HUDEP-2 (cell line): ENCODE measurements around the gene CD160.
"Not testable (repeated sequence)": the region's sequence is repeated elsewhere in the genome, so short reads cannot be mapped to it uniquely, and the experiment has no call there.

Experiments used
- DNase-seq, 76 experiments: peaks; one replicate each; lab custom pipeline; 2025; ENCODE audit not compliant: unreplicated experiment in 76 of 76; lab: John Stamatoyannopoulos, UW

The CD160 gene

GRCh38 chr1:145757420-145757819 lies 38.1 kb downstream of the CD160 start:
- DNase-seq = no peak

- DNase-seq = no peak
Measured at GRCh38 chr1:145758116-145758515, 38.8 kb downstream of the CD160 start.

DNA sequence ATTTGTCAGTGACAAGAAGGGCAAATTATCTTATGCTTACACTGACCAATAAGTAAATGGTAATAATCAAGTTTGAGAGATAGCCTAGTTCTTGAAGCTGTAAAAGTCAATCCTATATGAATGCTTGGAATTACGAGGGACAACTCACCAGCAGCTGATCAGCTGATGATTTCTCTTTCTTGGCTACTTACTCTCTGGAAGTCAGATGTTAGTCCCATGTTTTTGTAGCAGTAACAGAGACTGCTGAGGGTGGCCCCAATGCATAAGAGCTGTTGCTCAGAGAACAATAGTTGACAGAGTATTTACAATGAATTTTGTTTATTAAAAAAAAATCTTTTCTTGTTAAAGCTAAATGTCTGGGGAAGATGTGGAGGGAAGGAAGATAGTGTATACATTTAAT lies 39.3 kb downstream of the CD160 start:
- no peak for DNase-seq

DNA sequence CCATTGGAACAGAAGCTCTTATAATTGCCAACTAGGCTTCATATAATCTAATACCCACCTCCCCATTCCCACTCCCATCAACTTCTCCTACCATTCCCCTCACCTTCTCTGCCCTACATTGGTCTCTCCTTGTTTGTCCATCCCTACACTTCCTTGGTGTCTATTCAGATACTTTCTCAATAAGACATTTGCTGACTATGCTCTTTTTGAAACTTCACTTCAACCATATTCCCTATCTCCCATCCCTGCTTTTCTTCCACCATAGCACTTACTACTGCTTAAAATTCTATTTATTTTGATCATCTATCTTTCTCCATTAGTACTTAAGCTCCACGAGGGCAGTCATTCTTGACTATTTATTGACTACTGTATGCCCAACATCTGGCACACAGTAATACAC lies 40.4 kb downstream of the CD160 start:
- no peak for DNase-seq

DNA sequence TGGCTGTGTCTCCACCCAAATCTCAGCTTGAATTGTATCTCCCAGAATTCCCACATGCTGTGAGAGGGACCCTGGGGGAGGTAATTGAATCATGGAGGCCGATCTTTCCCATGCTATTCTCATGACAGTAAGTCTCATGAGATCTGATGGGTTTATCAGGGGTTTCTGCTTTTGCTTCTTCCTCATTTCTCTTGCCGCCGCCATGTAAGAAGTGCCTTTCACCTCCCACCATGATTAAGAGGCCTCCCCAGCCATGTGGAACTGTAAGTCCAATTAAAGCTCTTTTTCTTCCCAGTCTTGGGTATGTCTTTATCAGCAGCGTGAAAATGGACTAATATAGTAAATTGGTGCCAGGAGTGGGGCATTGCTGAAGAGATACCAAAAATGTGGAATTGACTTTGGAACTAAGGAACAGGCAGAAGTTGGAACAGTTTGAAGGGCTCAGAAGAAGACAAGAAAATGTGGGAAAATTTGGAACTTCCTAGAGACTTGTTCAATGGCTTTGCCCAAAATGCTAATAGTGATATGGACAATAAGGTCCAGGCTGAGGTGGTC lies 41.2 kb downstream of the CD160 start:
- DNase-seq = not testable (repeated sequence)

DNA sequence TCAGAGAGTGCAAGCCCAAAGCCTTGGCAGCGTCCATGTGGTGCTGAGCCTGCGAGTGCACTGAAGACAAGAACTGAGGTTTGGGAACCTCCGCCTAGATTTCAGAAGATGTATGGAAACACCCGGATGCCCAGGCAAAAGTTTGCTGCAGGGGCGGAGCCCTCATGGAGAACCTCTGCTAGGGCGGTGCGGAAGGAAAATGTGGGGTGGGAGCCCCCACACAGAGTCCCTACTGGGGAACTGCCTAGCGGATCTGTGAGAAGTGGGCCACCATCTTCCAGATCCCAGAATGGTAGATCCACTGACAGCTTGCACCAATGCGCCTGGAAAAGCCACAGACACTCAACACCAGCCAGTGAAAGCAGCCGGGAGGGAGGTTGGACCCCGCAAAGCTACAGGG lies 42.2 kb downstream of the CD160 start:
- DNase-seq = not testable (repeated sequence)

- DNase-seq = not testable (repeated sequence)
Measured at GRCh38 chr1:145762001-145762400, 42.7 kb downstream of the CD160 start.

- DNase-seq = not testable (repeated sequence)
Measured at GRCh38 chr1:145764231-145764940, 45.1 kb downstream of the CD160 start.

DNA sequence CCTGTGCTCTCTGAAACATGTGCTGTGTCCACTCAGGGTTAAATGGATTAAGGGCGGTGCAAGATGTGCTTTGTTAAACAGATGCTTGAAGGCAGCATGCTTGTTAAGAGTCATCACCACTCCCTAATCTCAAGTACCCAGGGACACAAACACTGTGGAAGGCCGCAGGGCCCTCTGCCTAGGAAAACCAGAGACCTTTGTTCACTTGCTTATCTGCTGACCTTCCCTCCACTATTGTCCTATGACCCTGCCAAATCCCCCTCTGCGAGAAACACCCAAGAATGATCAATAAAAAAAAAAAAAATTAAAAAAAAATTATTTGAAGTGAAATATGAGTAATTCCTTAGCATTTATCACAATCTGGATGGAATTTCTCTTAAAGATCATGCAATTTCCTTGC lies 45.8 kb downstream of the CD160 start:
- DNase-seq = not testable (repeated sequence)

GRCh38 chr1:145765585-145766360 lies 46.5 kb downstream of the CD160 start:
- not testable (repeated sequence) for DNase-seq

DNA sequence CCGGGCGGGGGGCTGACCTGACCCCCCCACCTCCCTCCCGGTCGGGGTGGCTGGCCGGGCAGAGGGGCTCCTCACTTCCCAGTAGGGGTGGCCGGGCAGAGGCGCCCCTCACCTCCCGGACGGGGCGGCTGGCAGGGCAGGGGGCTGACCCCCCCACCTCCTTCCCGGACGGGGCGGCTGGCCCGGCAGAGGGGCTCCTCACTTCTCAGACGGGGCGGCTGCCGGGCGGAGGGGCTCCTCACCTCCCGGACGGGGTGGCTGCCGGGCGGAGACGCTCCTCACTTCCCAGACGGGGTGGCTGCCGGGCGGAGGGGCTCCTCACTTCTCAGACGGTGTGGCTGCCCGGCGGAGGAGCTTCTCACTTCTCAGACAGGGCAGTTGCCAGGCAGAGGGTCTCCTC lies 47.6 kb downstream of the CD160 start:
- DNase-seq = not testable (repeated sequence)

GRCh38 chr1:145768004-145768403 lies 48.7 kb downstream of the CD160 start:
- not testable (repeated sequence) for DNase-seq

GRCh38 chr1:145771056-145771455 lies 51.8 kb downstream of the CD160 start:
- DNase-seq = no peak

DNA sequence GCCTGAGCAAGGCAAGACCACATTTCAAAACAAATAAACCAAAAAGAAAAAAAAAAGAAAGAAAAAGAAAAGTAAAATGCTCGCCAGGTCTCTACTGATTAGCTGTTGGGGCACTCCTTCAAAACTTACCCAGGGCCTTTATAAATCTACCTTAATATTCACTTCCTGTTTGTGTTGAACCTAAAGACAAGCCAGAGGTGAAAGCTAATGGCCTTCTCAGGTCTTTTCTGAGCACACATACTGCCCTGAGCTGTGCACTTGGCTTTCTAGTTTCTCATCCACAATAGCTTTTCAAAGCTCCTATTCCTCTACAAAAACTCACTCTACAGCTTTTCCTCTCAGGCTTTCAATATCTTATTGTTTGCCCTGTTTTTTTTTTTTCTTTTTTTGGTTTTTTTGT lies 54.1 kb downstream of the CD160 start:
- no peak for DNase-seq

- DNase-seq = no peak
Measured at GRCh38 chr1:145777357-145778145, 58.3 kb downstream of the CD160 start.

- DNase-seq = no peak
Measured at GRCh38 chr1:145778146-145778540, 58.8 kb downstream of the CD160 start.

DNA sequence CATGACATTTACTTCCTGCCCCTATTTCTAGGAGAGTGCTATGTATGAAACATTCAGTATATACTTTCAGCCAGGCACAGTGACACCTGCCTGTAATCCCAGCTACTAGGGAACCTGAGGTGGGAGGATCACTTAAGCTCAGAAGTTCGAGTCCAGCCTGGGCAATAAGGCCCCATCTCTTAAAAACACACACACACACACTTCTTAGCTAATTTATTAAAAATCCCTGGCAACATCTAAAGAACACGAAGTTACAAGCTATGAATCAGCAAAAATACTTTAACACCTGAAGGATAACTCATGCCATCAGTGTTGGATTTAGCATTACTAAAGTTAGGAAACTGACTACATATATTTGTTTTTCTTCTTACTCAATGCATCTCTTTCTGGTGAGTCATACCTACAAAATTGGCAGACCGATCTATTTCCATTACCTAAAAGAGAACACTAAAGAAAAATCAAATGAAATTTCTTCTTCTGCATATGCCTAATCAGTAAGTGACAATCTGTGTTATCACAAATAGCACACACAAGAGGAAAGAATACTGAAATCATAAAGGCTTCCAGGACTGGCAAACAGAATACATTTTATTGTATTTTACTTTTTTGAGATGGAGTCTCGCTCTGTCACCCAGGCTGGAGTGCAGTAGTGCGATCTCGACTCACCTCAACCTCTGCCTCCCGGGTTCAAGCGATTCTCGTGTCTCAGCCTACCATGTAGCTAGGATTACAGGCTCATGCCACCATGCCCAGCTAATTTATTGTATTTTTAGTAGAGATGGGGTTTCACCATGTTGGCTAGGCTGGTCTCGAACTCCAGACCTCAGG lies 63.2 kb downstream of the CD160 start:
- no peak for DNase-seq

DNA sequence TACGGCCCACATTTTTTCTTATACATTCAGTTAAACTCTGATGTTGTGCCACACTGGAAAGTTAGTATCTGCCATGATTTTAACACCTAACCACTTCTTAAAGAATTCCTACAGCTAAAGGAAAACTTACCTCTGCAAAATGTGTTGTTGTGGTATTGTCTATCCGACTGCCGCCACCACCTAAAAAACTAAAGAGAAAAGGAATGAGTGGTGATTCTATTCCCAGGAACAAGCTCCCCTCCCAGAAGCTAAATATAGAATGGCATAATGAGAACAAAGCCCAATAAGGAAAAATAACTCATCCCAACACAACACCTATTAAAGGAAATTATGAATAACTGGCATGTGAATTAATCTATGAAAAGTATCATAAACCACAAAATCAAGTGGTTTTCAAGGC lies 65.1 kb downstream of the CD160 start:
- DNase-seq = no peak

DNA sequence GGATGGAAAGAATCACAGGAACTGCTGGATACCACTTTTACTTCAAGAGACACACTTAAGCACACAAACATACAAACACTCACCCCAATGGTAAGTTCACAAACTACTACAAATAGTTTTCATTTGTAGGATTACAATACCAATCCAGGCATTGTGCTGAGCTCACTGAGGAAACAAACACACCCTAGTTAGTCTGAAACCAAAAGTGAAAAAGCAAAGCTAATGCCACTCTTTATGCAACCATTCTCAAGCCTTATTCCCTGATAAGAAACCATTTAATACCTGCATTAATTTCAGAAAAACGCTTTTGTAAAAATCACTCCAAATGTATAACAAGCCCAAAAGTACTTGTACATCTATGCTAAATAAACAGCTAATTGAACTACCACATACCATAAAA lies 66.2 kb downstream of the CD160 start:
- DNase-seq = no peak

- no peak for DNase-seq
Measured at GRCh38 chr1:145786271-145786670, 67.0 kb downstream of the CD160 start.
